Esophagus muscularis mucosa (tissue), 4 donors: Measurements from ENCODE around the gene AKAP13. TPM values are rescaled to one million over a fixed set of nuclear protein-coding genes. Genes with fewer than 3 reads are reported as not detected.

Experiments used
- DNase-seq: peaks from one replicate; pipeline ENCODE4 v3.0.0-alpha.2; 2017; ENCODE audit errors: extremely low spot score
- H3K27ac ChIP-seq, 4 donors: fragments of 200-600 bp; sonication (generic); replicated peaks in 1 of 4; 1 replicate in 3 of 4; 2 replicates in 1 of 4; pipeline ENCODE4 v1.5.1; 2016 to 2019; ENCODE audit warnings: mild to moderate bottlenecking in 1 of 4
- H3K27me3 ChIP-seq, 4 donors: fragments of 200-600 bp; sonication (generic); one replicate each; pipeline versions ENCODE4 v1.5.1 to v1.6.0; 2016 to 2019
- H3K36me3 ChIP-seq, 4 donors: fragments of 200-600 bp; sonication (generic); one replicate each; pipeline ENCODE4 v1.5.1; 2016 to 2019
- H3K4me1 ChIP-seq, 4 donors: fragments of 200-600 bp; sonication (generic); one replicate each; pipeline ENCODE4 v1.5.1; 2016 to 2019
- H3K4me3 ChIP-seq, 4 donors: fragments of 200-600 bp; sonication (generic); 1 replicate in 2 of 4; 2 replicates in 2 of 4; pipeline ENCODE4 v1.5.1; 2016 to 2019; ENCODE audit warnings: mild to moderate bottlenecking in 4 of 4, moderate library complexity in 1 of 4
- H3K9me3 ChIP-seq, 4 donors: fragments of 200-600 bp; sonication (generic); 1 replicate in 3 of 4; 2 replicates in 1 of 4; pipeline ENCODE4 v1.5.1; 2016 to 2019
- CTCF ChIP-seq, 3 experiments: fragments of 200-600 bp in 2 of 3; fragments of 450-650 bp in 1 of 3; sonication (generic) in 2 of 3; IDR thresholded peaks; one replicate each; pipeline ENCODE4 v1.5.1; 2017 to 2019; ENCODE audit warnings: antibody characterized with exemption in 3 of 3, mild to moderate bottlenecking in 2 of 3, moderate library complexity in 1 of 3
- EP300 ChIP-seq: sonication (generic); formaldehyde crosslinking; IDR thresholded peaks from one replicate; pipeline ENCODE4 v1.6.1; 2017; ENCODE audit warnings: antibody characterized with exemption
- POLR2A ChIP-seq: fragments of 450-650 bp; IDR thresholded peaks from one replicate; pipeline ENCODE4 v1.6.1; 2017; ENCODE audit warnings: antibody characterized with exemption, moderate library complexity, mild to moderate bottlenecking, low read depth
- POLR2AphosphoS5 ChIP-seq, 2 donors: sonication (generic); formaldehyde crosslinking; IDR thresholded peaks; one replicate each; pipeline ENCODE4 v1.6.1; 2017; ENCODE audit warnings: antibody characterized with exemption in 2 of 2
- WGBS: methylation state at CpG from one replicate; pipeline ENCODE4 v1.1.5; 2018; 5-methylcytosine and 5-hydroxymethylcytosine counted together
- intact Hi-C: fragments of 100-400 bp; cut with DNase I; formaldehyde crosslinking; loops from one replicate; pipeline ENCODE4 v1.15.1; 2023
- total RNA-seq, 4 donors: library from RNA; depleted of rRNA; stranded (reverse); fragments of >200 nt; gene quantifications; one replicate each; pipeline versions ENCODE4 v1.1.0 to v1.2.1, GENCODE V29; 2016

Gene AKAP13
- total RNA-seq, 4 donors from 2014 or later = 232 to 323 (median 284) TPM

- no peak for DNase-seq
- Histone ChIP-seq H3K4me1 (peaks cover 64 to 93% (median 84%) of the 10 kb centered on the region in 4 donors), H3K4me3 (no peak overlapping the region), H3K9me3 (no peaks in the 10 kb centered on the region), H3K27ac (peak overlapping the region; percentile 55 to 82 (median 74)), H3K27me3 (no peaks in the 10 kb centered on the region), H3K36me3 (no peaks in the 10 kb centered on the region)
- TF ChIP-seq EP300 (no peak), POLR2AphosphoS5 (IDR thresholded peaks at IDR 0.05) (no peak), CTCF (IDR thresholded peaks at IDR 0.05) (no peak), POLR2A (no peak)
- WGBS = 42% methylated on average over 7 of the region's 7 CpGs
- intact Hi-C loops = no loop called here
These were observed 119.0 kb downstream of the AKAP13 start for GRCh38 chr15:85499371-85499887.

- H3K27ac ChIP-seq = peak overlapping the region; percentile 55 to 82 (median 74)
- H3K9me3 ChIP-seq = no peaks in the 10 kb centered on the region
- no peaks in the 10 kb centered on the region for H3K36me3 ChIP-seq
- intact Hi-C loops = loop anchor here (10.0 kb wide), 1 partner anchor 165 kb away; no protein-coding TSS in a partner anchor
- WGBS = 57% methylated on average over 6 of the region's 6 CpGs
- H3K4me3 ChIP-seq = no peak overlapping the region
- DNase-seq = no peak
- H3K4me1 ChIP-seq = peaks cover 65 to 93% (median 83%) of the 10 kb centered on the region in 4 donors
- H3K27me3 ChIP-seq = no peaks in the 10 kb centered on the region
- TF ChIP-seq POLR2A (no peak), CTCF (IDR thresholded peaks at IDR 0.05) (no peak), POLR2AphosphoS5 (IDR thresholded peaks at IDR 0.05) (no peak), EP300 (no peak)
These were observed 119.8 kb downstream of the AKAP13 start for GRCh38 chr15:85500060-85500708.

GRCh38 chr15:85500729-85501128 lies 120.3 kb downstream of the AKAP13 start:
- no peak for DNase-seq
- intact Hi-C loops = loop anchor here (10.0 kb wide), 1 partner anchor 166 kb away; no protein-coding TSS in a partner anchor
- H3K36me3 ChIP-seq = no peaks in the 10 kb centered on the region
- 37% methylated on average over 4 of the region's 4 CpGs for WGBS
- TF ChIP-seq POLR2AphosphoS5 (IDR thresholded peaks at IDR 0.05) (peak; percentile 41 to 44), EP300 (no peak)
- peaks cover 64 to 93% (median 83%) of the 10 kb centered on the region in 4 donors for H3K4me1 ChIP-seq
- H3K27me3 ChIP-seq = no peaks in the 10 kb centered on the region
- no peak overlapping the region for H3K4me3 ChIP-seq
- H3K9me3 ChIP-seq = no peaks in the 10 kb centered on the region
- H3K27ac ChIP-seq = peak overlapping the region; percentile 55 to 82 (median 74)

- no peaks in the 10 kb centered on the region for H3K36me3 ChIP-seq
- H3K27me3 ChIP-seq = no peaks in the 10 kb centered on the region
- intact Hi-C loops = loop anchor here (10.0 kb wide), 1 partner anchor 167 kb away; no protein-coding TSS in a partner anchor
- TF ChIP-seq POLR2AphosphoS5 (IDR thresholded peaks at IDR 0.05) = no peak
- no peak for TF ChIP-seq EP300
- TF ChIP-seq POLR2A = no peak
- no peak for TF ChIP-seq CTCF (IDR thresholded peaks at IDR 0.05)
- no peak for DNase-seq
- H3K9me3 ChIP-seq = no peaks in the 10 kb centered on the region
- peak overlapping the region; percentile 55 to 82 (median 74) for H3K27ac ChIP-seq
- 91% methylated on average over 2 of the region's 2 CpGs for WGBS
- H3K4me1 ChIP-seq = peaks cover 57 to 89% (median 79%) of the 10 kb centered on the region in 4 donors
- H3K4me3 ChIP-seq = no peak overlapping the region
These were observed 121.2 kb downstream of the AKAP13 start for GRCh38 chr15:85501574-85501973.

- TF ChIP-seq POLR2A (no peak), CTCF (IDR thresholded peaks at IDR 0.05) (no peak), POLR2AphosphoS5 (IDR thresholded peaks at IDR 0.05) (no peak), EP300 (no peak)
- no peak for DNase-seq
- Histone ChIP-seq H3K4me1 (peaks cover 43 to 81% (median 68%) of the 10 kb centered on the region in 4 donors), H3K9me3 (no peaks in the 10 kb centered on the region), H3K4me3 (no peak overlapping the region), H3K36me3 (no peaks in the 10 kb centered on the region), H3K27me3 (no peaks in the 10 kb centered on the region), H3K27ac (peak overlapping the region; percentile 66 to 78 (median 72))
- intact Hi-C loops = loop anchor here (10.0 kb wide), 1 partner anchor 168 kb away; no protein-coding TSS in a partner anchor
- 94% methylated on average over 4 of the region's 4 CpGs for WGBS
These were observed 122.9 kb downstream of the AKAP13 start for GRCh38 chr15:85503151-85503799.
